GM12878 (cell line): ENCODE measurements around the gene MAPKAP1. TPM values are rescaled to one million over a fixed set of nuclear protein-coding genes. Genes with fewer than 3 reads are reported as not detected.

Experiments used
- ATAC-seq: fragments of 200-7000 bp; cut with Tn5 transposase; 3 replicates; pipeline ENCODE4 v1.9.1; 2020; ENCODE audit warnings: mild to moderate bottlenecking, moderate library complexity
- BruUV-seq: library from RNA; stranded (reverse); fragments of 400-500 nt; replicated peaks from 2 replicates; lab custom pipeline; 2021; lab: Mats Ljungman, UMichigan
- CTCF ChIA-PET: fragments of 300-600 bp; sonication (Branson Sonifier 250); formaldehyde crosslinking; extraction: SDS; loops from one replicate; lab custom pipeline; 2021; ENCODE audit warnings: inconsistent platforms; lab: Yijun Ruan, JAX
- POLR2A ChIA-PET: fragments of 350-600 bp; formaldehyde crosslinking; extraction: SDS; loops from one replicate; lab custom pipeline; 2021; ENCODE audit warnings: inconsistent platforms; lab: Charles Lee
- RAD21 ChIA-PET: fragments of 300-600 bp; sonication (Branson Sonifier 250); formaldehyde crosslinking; loops from one replicate; lab custom pipeline; 2023; ENCODE audit warnings: antibody characterized with exemption; ENCODE audit not compliant: unreplicated experiment; lab: Charles Lee
- SMC1A ChIA-PET: fragments of 300-600 bp; sonication (Branson Sonifier 250); formaldehyde crosslinking; loops from one replicate; lab custom pipeline; 2023; ENCODE audit not compliant: unreplicated experiment, uncharacterized antibody; lab: Charles Lee
- DNase-seq: peaks from one replicate; pipeline ENCODE4 v3.0.0-alpha.2; 2011; ENCODE audit warnings: low read depth, low spot score
- FAIRE-seq: peaks from 3 replicates; lab custom pipeline; 2011; peaks lifted over from hg19 to GRCh38; lab: Jason Lieb, UNC
- H2AFZ ChIP-seq: 2 replicates; pipeline ENCODE4 v1.6.0; 2011; ENCODE audit warnings: low read depth, low read length, control low read depth; ENCODE audit not compliant: control insufficient read depth
- H3K27ac ChIP-seq: 2 replicates; pipeline ENCODE4 v1.5.1; 2011; ENCODE audit warnings: control low read depth; ENCODE audit not compliant: control insufficient read depth, insufficient read depth
- H3K27me3 ChIP-seq, 2 experiments: replicated peaks in 1 of 2; 2 replicates each; pipeline versions ENCODE4 v1.6.0 to v1.6.1; 2011; ENCODE audit warnings: low read length in 1 of 2; ENCODE audit not compliant: control insufficient read depth in 2 of 2, insufficient read depth in 2 of 2
- H3K36me3 ChIP-seq, 2 experiments: 2 replicates each; pipeline ENCODE4 v1.5.1; 2011; ENCODE audit warnings: low read length in 1 of 2; ENCODE audit not compliant: control insufficient read depth in 2 of 2, insufficient read depth in 2 of 2
- H3K4me1 ChIP-seq: 2 replicates; pipeline ENCODE4 v1.6.1; 2011; ENCODE audit warnings: mild to moderate bottlenecking, low read length, moderate library complexity, mixed read lengths; ENCODE audit not compliant: control insufficient read depth, insufficient read depth
- H3K4me2 ChIP-seq: 2 replicates; pipeline ENCODE4 v1.6.0; 2011; ENCODE audit warnings: control low read depth; ENCODE audit not compliant: control insufficient read depth, insufficient read depth
- H3K4me3 ChIP-seq: fragments of 200-600 bp; sonication (generic); 2 replicates; pipeline ENCODE4 v1.5.1; 2016
- H3K79me2 ChIP-seq: 2 replicates; pipeline ENCODE4 v1.6.0; 2011; ENCODE audit warnings: low read length; ENCODE audit not compliant: control insufficient read depth, insufficient read depth
- H3K9ac ChIP-seq: 2 replicates; pipeline ENCODE4 v1.8.0; 2011; ENCODE audit warnings: low read length, control low read depth, mixed read lengths; ENCODE audit not compliant: control insufficient read depth, insufficient read depth
- H3K9me3 ChIP-seq: replicated peaks from 3 replicates; pipeline ENCODE4 v1.5.1; 2011; ENCODE audit warnings: mild to moderate bottlenecking, low read length; ENCODE audit not compliant: control insufficient read depth, insufficient read depth
- H4K20me1 ChIP-seq: 2 replicates; pipeline ENCODE4 v1.6.0; 2011; ENCODE audit not compliant: control insufficient read depth, insufficient read depth
- BHLHE40 ChIP-seq, 2 experiments: fragments of 450-650 bp in 1 of 2; IDR thresholded peaks; 2 replicates each; pipeline ENCODE4 v1.6.1; 2011 to 2017; ENCODE audit warnings: low read depth in 2 of 2, borderline replicate concordance in 1 of 2, improper control_type of control experiment in 1 of 2, low read length in 1 of 2, mild to moderate bottlenecking in 1 of 2
- E2F8 ChIP-seq: fragments of 450-650 bp; IDR thresholded peaks from 2 replicates; pipeline ENCODE4 v1.6.1; 2018; ENCODE audit warnings: mild to moderate bottlenecking, low read depth, moderate library complexity; ENCODE audit not compliant: partially characterized antibody
- E4F1 ChIP-seq: fragments of 450-650 bp; IDR thresholded peaks from 2 replicates; pipeline ENCODE4 v1.6.1; 2018; ENCODE audit warnings: borderline replicate concordance, mild to moderate bottlenecking; ENCODE audit not compliant: partially characterized antibody
- FOXM1 ChIP-seq: IDR thresholded peaks from 2 replicates; pipeline ENCODE4 v1.6.1; 2012; ENCODE audit warnings: low read depth, mild to moderate bottlenecking, inconsistent platforms, low read length, moderate library complexity
- IRF4 ChIP-seq: IDR thresholded peaks from 2 replicates; pipeline ENCODE4 v1.6.1; 2011; ENCODE audit warnings: low read depth, low read length
- RBBP5 ChIP-seq: fragments of 200-600 bp; sonication (generic); conservative IDR thresholded peaks from 2 replicates; pipeline ENCODE4 v1.6.1; 2016
- RELB ChIP-seq: fragments of 450-650 bp; IDR thresholded peaks from 2 replicates; pipeline ENCODE4 v1.6.1; 2017; ENCODE audit warnings: low read depth, mild to moderate bottlenecking, moderate library complexity
- TAF1 ChIP-seq: IDR thresholded peaks from 2 replicates; pipeline ENCODE4 v1.6.1; 2011; ENCODE audit warnings: mild to moderate bottlenecking, low read depth, low read length, borderline replicate concordance
- YBX1 ChIP-seq: fragments of 450-650 bp; IDR thresholded peaks from 2 replicates; pipeline ENCODE4 v1.6.1; 2016; ENCODE audit warnings: antibody characterized with exemption
- ZNF207 ChIP-seq: fragments of 450-650 bp; IDR thresholded peaks from 2 replicates; pipeline ENCODE4 v1.6.1; 2014; ENCODE audit warnings: antibody characterized with exemption, mild to moderate bottlenecking, borderline replicate concordance
- ZNF384 ChIP-seq: IDR thresholded peaks from 2 replicates; pipeline ENCODE4 v1.6.1; 2012; ENCODE audit warnings: low read depth, mild to moderate bottlenecking, low read length, improper control_type of control experiment, borderline replicate concordance
- WGBS: methylation state at CpG from one replicate; pipeline ENCODE4 v1.1.6; 2016; ENCODE audit warnings: low lambda C conversion rate; ENCODE audit not compliant: insufficient replicate concordance, insufficient coverage; ENCODE audit errors: missing lambda C conversion rate; 5-methylcytosine and 5-hydroxymethylcytosine counted together
- in situ Hi-C: fragments of 300-500 bp; cut with MboI; formaldehyde crosslinking; loops from 9 replicates; pipeline ENCODE4 v1.14.3; 2018; ENCODE audit warnings: mixed read lengths
- intact Hi-C: fragments of 100-400 bp; cut with micrococcal nuclease; formaldehyde crosslinking; loops from one replicate; pipeline ENCODE4 v1.14.2; 2022; ENCODE audit not compliant: unreplicated experiment
- polyA plus RNA-seq, 11 experiments: library from polyadenylated mRNA; depleted of rRNA in 4 of 11; unstranded in 6 of 11; stranded (reverse) in 5 of 11; fragments of >200 nt; fragmentation: Nextera tagmentation in 4 of 11; fragmentation: Illumina TruSeq in 1 of 11; extraction: Ambion mirVana in 4 of 11; extraction: Trizol in 1 of 11; gene quantifications; 1 replicate in 1 of 11; 2 replicates in 10 of 11; pipeline versions ENCODE4 v1.2.1 to v1.2.3, GENCODE V29; 2011 to 2016; ENCODE audit warnings: inconsistent platforms in 2 of 11, missing spikeins in 2 of 11, low read depth in 1 of 11
- total RNA-seq, 4 experiments: library from RNA; depleted of rRNA in 3 of 4; stranded (reverse); fragments of >200 nt in 3 of 4; fragmentation: Illumina TruSeq in 1 of 4; extraction: Trizol in 1 of 4; gene quantifications; 2 replicates each; pipeline versions ENCODE4 v1.2.1 to v1.2.3, GENCODE V29; 2013 to 2021

The MAPKAP1 gene
- total and polyA plus RNA-seq, 10 of the 15 experiments (the other 5 are each of a cell fraction or from before 2014, with no cell fraction given) = 5.1 to 188 (median 105) TPM

- TF ChIP-seq E2F8 = no peak
- no peak for TF ChIP-seq YBX1
- TF ChIP-seq ZNF384 = no peak
- TF ChIP-seq RELB = no peak
- no peak for TF ChIP-seq BHLHE40 (IDR thresholded peaks at IDR 0.05; ENCODE audit: borderline replicate concordance in 1 of 2, low read depth in 2 of 2, low read length in 1 of 2)
Measured at GRCh38 chr9:125497478-125497877, 209.5 kb downstream of the MAPKAP1 start (continued).

- ATAC-seq (no peak), DNase-seq (no peak), FAIRE-seq (peak; percentile 31)
- ChIA-PET SMC1A (interaction anchor here (0.5 to 2.9 kb wide), 8 partner anchors 9 to 184 kb away, joined by 3 to 12 read pairs (median 6); no protein-coding TSS in a partner anchor), POLR2A (no interaction called here), RAD21 (interaction anchor here (0.6 to 1.8 kb wide), 3 partner anchors 16 to 70 kb away, joined by 3 to 12 read pairs (median 4); no protein-coding TSS in a partner anchor), CTCF (interaction anchor here (0.9 to 3.2 kb wide), 6 partner anchors 9 to 134 kb away, joined by 3 to 8 read pairs (median 3); no protein-coding TSS in a partner anchor)
- Histone ChIP-seq H3K4me3 (no peak overlapping the region), H3K4me2 (peak overlapping the region; percentile 78), H2AFZ (no peak overlapping the region), H3K36me3 (peaks cover 0 to 6% of the 10 kb centered on the region in 2 experiments; a peak in 1 of 4 replicates), H3K27ac (no peak overlapping the region), H3K27me3 (no peaks in the 10 kb centered on the region), H3K9ac (no peak overlapping the region), H3K4me1 (peaks cover 25% of the 10 kb centered on the region), H4K20me1 (peaks cover 6% of the 10 kb centered on the region; the same call in 1 of the 2 replicates), H3K9me3 (no peaks in the 10 kb centered on the region), H3K79me2 (no peaks in the 10 kb centered on the region)
- intact Hi-C loops (no loop called here), in situ Hi-C loops (no loop called here)
- BruUV-seq = no TSS peak
- WGBS = 94% methylated on average over 7 of the region's 7 CpGs
- no peak for TF ChIP-seq ZNF207
- TF ChIP-seq E4F1 = no peak
- no peak for TF ChIP-seq E2F8
- no peak for TF ChIP-seq YBX1
- no peak for TF ChIP-seq TAF1
- TF ChIP-seq IRF4 = no peak
- TF ChIP-seq RBBP5 = no peak
- TF ChIP-seq FOXM1 = no peak
Measured at GRCh38 chr9:125496313-125496834, 210.6 kb downstream of the MAPKAP1 start.
